SK-MEL-5 (cell line): ENCODE data around the gene KLHL36. TPM values are rescaled to one million over a fixed set of nuclear protein-coding genes. Genes with fewer than 3 reads are reported as not detected.

ENCODE experiments used
- DNase-seq: peaks from one replicate; pipeline ENCODE4 v3.0.0-alpha.2; 2016; ENCODE audit warnings: low read depth, low spot score
- in situ Hi-C: cut with HindIII; loops from 2 replicates; pipeline ENCODE4 v1.10.0; 2016; ENCODE audit warnings: low sequenced_read_pairs, high pct_unique_total_duplicates, low pct_unique_long_range_greater_than_20kb
- total RNA-seq: library from RNA; depleted of rRNA; stranded (reverse); fragments of >200 nt; shearing (Covaris generic); gene quantifications from 2 replicates; pipeline ENCODE4 v1.2.3, GENCODE V29; 2014

The KLHL36 gene
- total RNA-seq, 1 experiment from 2014 or later, result 35.5 TPM

DNA sequence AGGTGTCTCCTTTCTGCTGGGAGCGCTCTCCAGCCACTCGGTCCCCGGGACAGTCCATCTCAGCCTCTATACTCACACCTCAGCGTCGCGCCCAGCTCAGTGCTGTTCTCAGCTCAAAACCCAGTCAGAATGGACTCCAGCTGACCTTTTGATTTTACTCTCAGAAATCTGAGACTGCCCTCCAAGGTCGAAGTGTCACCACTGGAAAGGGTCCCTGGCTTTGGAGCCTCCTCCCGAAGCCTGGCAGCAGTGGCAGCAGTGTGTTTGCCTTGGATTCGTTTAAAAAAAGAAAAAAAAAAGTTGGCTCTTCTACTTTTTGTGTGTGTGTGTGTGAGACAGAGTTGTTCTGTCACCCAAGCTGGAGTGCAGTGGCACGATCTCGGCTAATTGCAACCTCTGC is 10.4 kb downstream of the KLHL36 start:
- no peak for DNase-seq
- in situ Hi-C loops, result no loop called here

DNA sequence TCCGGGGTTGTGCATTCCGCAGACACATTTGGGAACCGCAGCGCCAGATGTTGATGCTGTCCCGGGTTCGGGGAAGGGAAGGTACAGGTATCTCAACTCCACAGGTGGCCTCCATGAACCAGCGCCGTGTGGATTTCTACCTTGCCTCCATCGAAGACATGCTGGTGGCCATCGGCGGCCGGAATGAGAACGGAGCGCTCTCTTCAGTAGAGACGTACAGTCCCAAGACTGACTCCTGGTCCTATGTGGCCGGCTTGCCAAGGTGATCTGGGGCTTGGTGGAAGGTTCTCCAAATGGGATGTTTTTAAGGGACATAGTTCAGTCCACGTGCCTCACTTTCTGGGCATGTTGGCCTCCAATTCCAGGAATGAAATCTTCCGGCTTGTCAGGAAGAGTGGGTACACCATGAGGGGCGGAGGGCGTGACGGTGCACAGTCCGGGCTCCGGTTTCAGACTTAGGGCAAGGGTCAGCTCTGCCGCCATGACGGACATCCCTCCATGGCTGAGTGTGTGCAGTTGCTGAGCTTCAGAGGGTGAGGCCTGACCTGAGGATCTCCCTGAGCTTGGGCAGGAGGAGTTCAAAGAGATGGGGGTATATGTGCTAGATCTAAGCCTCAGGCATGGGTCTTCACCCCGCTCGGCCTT is 11.5 kb downstream of the KLHL36 start:
- no peak for DNase-seq
- in situ Hi-C loops, result no loop called here

GRCh38 chr16:84660973-84661372 is 12.7 kb downstream of the KLHL36 start:
- in situ Hi-C loops, result no loop called here
- DNase-seq, result no peak

- in situ Hi-C loops, result no loop called here
- DNase-seq, result no peak
These were observed 13.2 kb downstream of the KLHL36 start for GRCh38 chr16:84661418-84662060.

DNA sequence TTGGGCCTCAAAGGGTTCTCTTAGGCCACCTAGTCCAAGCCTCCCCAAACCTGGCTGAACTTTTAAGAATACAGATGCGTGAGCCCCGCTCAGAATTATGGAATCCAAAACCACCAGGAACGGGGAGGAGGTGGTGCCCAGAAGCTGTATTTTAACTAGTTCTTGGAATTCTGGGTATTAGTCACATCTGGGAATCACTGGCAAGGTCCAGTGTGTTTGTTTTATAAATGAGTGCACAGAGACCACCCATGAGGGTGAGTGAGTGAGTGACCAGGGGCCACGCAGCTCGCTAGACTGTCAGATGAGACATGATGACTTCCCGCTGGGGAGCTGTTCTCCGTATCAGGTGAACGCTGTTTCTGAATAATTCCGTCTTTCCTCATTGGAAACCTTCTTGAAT is 14.2 kb downstream of the KLHL36 start:
- DNase-seq, result no peak
- in situ Hi-C loops, result no loop called here

- no peak for DNase-seq
These were observed 15.3 kb downstream of the KLHL36 start for GRCh38 chr16:84663433-84664101.

GRCh38 chr16:84665359-84665758 is 17.0 kb downstream of the KLHL36 start:
- in situ Hi-C loops, result no loop called here
- no peak for DNase-seq

More at GRCh38 chr16:84663433-84664101, 15.3 kb downstream of the KLHL36 start:
- in situ Hi-C loops, result no loop called here

DNA sequence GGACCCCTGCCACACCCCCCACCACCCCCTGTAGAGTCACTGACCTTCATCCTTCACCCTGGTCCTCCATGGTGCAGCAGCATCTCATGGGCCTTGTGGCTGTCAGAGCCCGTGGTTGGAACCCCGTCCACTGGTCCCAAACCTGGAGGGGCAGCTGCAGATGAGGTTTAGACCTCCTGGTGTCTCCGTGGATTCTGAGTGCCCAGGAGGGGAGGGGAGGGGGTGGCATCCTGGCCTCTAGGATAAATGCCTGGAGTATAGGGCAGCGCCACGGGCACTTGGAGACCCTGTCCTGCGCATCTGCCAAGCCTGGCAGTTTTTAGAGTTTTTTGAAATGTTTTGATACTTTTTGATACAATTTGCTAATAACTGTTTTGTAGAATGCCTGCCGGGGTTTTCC is 17.5 kb downstream of the KLHL36 start:
- DNase-seq, result no peak
- in situ Hi-C loops, result no loop called here

DNA sequence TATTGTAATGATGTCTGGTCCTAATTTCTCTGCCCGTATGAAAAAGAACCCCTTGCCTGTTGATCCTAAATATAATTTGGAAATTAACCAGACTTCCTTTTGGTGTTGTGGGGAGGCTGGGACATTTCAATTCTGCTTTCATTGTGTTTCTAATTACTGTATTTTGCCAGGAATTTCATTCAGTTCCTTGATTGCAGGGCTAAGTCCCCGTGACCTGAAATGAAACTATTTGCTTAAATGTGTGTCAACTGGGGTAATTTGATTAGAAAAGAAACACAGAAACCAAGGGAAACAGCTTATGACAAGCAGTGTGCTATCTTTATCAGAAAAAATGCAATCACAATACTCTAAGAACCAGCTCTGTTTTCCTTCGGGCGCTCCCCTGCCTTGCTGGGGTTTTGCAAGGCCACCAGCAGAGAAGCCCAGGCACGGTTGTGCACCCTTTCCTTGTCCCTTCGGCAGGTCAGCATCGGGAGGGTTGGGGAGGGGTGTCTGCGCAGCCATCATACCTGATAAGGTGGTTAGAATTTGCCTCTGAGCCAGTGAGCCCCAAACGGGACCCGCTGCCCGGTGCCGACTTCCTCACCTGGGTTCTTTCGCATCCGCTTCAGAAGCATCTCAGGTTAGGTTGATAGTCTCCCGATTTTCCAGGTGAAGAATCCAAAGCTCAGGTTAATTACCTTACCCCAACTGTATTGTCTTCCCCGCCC is 19.4 kb downstream of the KLHL36 start:
- in situ Hi-C loops, result no loop called here
- no peak for DNase-seq

- in situ Hi-C loops, result no loop called here
- DNase-seq, result no peak
These were observed 21.8 kb downstream of the KLHL36 start for GRCh38 chr16:84670063-84670462.

- in situ Hi-C loops, result no loop called here
- peak; percentile 75 for DNase-seq
These were observed 24.2 kb downstream of the KLHL36 start for GRCh38 chr16:84672276-84673202.

- no peak for DNase-seq
These were observed 24.9 kb downstream of the KLHL36 start for GRCh38 chr16:84673203-84673535.

DNA sequence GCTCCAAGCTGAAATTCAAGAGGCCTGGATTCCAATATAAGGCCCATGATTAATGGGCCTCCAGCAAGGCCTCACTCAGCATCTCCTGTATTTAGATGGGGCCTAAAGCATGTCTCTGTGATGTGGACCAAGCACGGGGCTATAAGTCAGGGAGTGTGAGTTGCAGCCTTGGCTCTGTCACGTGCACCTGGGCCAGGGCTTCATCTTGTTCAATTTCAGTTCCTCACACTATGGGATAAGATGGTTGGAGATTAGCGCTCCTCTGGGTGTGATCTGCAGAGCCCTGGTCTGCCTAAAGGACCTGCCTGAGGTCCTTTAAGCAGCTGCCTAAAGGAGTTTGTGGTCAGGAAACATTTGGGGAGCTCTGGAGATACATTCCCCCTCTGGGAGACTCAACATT is 25.2 kb downstream of the KLHL36 start:
- no peak for DNase-seq
- in situ Hi-C loops, result no loop called here

More at GRCh38 chr16:84673203-84673535, 24.9 kb downstream of the KLHL36 start:
- in situ Hi-C loops, result no loop called here

DNA sequence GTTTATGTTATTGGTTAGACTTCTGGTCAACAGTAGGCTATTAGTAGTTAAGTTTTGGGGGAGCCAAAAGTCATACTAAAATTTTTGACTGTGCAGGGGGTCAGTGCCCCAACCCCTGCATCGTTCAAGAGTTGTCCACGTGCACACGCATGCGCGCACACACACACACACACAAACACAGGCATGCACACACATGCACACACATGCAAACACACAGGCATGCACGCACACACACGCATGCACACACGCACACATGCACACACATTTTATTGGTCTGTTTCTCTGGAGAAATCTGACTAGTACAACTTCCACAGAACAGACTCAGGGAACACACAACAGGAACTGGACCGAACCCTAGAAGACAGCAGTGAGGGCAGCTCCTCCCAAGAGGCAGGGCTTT is 27.1 kb downstream of the KLHL36 start:
- DNase-seq, result no peak
- in situ Hi-C loops, result no loop called here

GRCh38 chr16:84675884-84676283 is 27.6 kb downstream of the KLHL36 start:
- in situ Hi-C loops, result no loop called here
- DNase-seq, result no peak

DNA sequence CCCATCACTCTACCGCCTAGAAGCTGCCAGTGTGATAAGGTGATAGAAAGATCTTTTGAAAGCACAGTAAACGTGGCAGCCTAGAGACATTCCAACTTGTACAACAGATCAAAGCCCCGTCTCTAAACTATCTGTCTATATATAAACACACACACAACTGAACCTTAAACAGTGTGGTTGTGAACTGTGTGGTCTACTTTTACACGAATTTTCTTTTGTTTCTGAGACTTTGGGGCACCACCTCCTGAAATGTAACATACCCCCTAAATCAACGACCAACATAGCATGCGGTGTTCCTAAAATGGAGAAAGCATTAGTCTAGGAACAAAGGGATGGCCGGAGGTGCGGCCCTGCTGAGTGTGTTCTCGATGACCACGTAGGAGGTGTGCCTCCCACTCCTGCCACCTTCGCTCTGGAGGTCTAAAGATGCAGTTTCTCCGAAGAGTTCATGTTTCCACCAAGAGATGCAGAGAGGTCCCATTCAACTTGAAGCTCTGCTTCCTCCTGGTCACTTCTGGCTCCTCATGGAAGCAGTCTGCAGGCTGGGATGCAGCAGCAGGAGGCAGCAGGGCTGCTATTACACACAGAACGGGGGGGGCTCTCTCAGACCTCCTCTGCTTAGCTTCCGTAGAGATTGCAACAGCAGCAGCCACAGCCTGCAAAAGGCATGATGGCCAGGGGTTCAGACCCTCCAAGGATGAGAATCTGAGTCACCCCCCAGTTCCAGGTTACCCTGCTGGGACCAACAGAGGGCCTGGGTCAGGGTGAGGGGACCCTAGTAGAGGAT is 28.9 kb downstream of the KLHL36 start:
- DNase-seq, result no peak
- in situ Hi-C loops, result no loop called here

DNA sequence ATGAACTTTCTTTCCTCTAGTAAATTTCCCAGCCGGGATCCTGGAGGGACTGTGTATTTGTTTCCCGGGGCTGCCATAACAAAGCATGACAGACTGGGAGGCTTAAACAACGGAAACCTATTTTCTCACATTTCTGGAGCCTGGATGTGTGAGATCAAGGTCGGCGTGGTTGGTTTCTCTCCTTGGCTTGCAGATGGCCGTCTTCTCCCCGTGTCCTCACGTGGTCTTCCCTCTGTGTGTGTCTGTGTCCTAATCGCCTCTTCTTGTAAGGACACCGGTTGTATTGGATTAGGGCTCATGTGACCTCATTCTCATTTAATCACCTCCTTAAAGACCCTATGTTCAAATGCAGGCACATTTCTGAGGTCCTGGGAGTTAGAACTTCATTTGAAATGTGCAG is 29.5 kb downstream of the KLHL36 start:
- no peak for DNase-seq
- in situ Hi-C loops, result no loop called here
